Cardiac septum (tissue), 1 donor: ENCODE results near the gene BRS3. TPM values are rescaled to one million over a fixed set of nuclear protein-coding genes. Genes with fewer than 3 reads are reported as not detected.
"Not testable (repeated sequence)": the region's sequence is repeated elsewhere in the genome, so short reads cannot be mapped to it uniquely, and the experiment has no call there.

Source experiments
- DNase-seq: peaks from one replicate; pipeline ENCODE4 v3.0.0-alpha.2; 2020; ENCODE audit warnings: low spot score
- intact Hi-C: fragments of 100-400 bp; cut with DNase I; formaldehyde crosslinking; loops from one replicate; pipeline ENCODE4 v1.14.0; 2022
- long read RNA-seq: library from polyadenylated mRNA; unstranded; transcript quantifications from one replicate; pipeline ENCODE4 v2.0.0, GENCODE V29; 2021
- total RNA-seq: library from RNA; stranded (reverse); fragmentation: NEBNext Ultra II Directional; extraction: Animal tissue kit (Norgen Biotek cat#: 25700); gene quantifications from one replicate; pipeline ENCODE4 v1.2.1, GENCODE V29; 2021
- donor health status: DM: no; HTN: no; CAD: no.

BRS3 gene
- not detected for total RNA-seq
- long read RNA-seq: 0 reads

GRCh38 chrX:136487647-136488046 is at the start of gene BRS3:
TSS of gene BRS3 (plus strand) at chrX:136487947. CDS start at chrX:136488115, 168 bp downstream.
- no peak for DNase-seq
- intact Hi-C loops: no loop called here

DNA sequence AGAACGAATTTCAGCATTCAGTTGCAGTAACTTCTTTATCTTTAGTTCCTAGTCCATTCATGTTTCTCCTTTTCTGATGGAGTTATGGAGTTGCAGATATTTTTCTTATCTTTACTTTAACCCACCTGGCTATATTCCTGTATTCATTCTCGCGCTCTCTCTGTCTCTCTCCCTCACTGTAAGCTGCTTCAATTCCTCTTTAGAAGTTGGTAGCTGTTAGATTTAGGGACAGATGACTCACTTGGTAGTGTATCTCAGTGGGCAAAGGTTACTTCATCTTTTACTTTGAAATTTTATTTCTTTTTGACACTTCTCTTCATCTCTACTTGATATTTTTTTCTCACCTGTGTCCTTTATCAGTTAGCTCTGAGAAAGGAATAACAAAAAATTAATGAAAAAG is 49.6 kb upstream of the BRS3 start:
- intact Hi-C loops: no loop called here
- no peak for DNase-seq

DNA sequence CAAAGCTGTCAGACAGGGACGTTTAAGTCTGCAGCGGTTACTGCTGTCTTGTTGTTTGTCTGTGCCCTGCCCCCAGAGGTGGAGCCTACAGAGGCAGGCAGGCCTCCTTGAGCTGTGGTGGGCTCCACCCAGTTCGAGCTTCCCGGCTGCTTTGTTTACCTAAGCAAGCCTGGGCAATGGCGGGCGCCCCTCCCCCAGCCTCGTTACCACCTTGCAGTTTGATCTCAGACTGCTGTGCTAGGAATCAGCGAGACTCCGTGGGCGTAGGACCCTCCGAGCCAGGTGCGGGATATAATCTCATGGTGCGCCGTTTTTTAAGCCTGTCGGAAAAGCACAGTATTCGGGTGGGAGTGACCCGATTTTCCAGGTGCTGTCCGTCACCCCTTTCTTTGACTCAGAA is 42.1 kb upstream of the BRS3 start:
- intact Hi-C loops, DNase-seq: not testable (repeated sequence)

- no peak for DNase-seq
- intact Hi-C loops: no loop called here
Observed at GRCh38 chrX:136446208-136446607, 41.5 kb upstream of the BRS3 start.

GRCh38 chrX:136447308-136447707 is 40.4 kb upstream of the BRS3 start:
- no peak for DNase-seq
- intact Hi-C loops: no loop called here

DNA sequence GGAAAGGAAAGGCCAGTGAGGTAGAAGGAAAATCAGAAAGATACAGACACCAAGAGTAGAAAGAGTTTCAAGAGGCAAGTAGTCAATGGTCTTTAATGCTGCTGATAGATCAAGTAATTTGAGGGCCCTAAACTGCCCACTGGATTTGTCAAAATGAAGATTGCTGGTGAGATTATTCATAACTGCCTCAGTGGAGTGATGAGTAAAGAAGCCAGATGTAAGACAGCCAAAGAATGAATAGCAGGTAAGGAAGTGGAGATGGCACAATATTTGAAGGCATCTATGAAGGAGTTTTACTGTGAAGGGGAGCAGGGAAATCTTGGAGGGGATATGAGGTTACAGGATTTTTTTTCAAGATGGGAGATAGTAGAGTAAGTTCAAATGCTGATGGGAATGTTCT is 39.8 kb upstream of the BRS3 start:
- intact Hi-C loops: no loop called here
- no peak for DNase-seq

- intact Hi-C loops: no loop called here
- no peak for DNase-seq
Observed at GRCh38 chrX:136450050-136450830, 37.5 kb upstream of the BRS3 start.

GRCh38 chrX:136452614-136453013 is 35.1 kb upstream of the BRS3 start:
- intact Hi-C loops: no loop called here
- no peak for DNase-seq

- intact Hi-C loops: no loop called here
- DNase-seq: no peak
Observed at GRCh38 chrX:136453114-136453513, 34.6 kb upstream of the BRS3 start.

DNA sequence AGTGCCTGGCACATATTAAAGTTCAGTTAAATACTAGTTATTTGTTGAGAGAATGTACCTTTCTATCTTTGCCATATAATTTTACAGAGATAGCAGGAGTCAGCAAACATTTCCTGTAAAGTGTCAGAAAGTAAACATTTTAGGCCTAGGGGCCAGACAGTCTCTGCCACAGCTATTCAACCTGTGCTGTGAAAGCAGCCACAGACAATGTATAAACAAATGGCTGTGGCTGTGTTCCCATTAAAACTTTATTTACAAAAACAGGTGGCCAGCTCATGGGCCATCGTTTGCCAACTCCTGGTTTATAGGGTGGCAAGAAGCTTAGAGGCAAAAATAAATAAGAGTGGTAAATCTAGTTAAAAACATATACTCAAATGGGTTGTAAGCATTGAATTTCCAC is 34.0 kb upstream of the BRS3 start:
- intact Hi-C loops: no loop called here
- DNase-seq: no peak

DNA sequence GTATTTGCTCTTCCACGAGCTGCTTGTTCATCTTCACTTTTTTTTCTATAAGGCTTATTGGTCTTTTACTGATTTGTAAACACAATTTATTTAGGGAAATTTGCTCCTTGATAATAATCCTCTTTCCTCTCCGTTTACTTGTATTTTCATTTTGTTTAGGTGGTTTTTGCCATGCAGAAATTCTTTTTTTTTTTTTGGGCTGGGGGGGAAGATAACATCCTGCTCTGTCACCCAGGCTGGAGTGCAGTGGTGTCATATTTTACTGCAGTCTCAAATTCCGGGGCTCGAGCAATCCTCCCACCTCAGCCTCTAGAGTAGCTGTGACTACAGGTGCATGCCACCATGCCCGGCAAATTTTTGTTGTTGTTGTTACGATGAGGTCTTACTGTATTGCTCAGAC is 31.6 kb upstream of the BRS3 start:
- intact Hi-C loops: no loop called here
- no peak for DNase-seq

GRCh38 chrX:136457303-136457917 is 30.3 kb upstream of the BRS3 start:
- no peak for DNase-seq
- intact Hi-C loops: no loop called here

DNA sequence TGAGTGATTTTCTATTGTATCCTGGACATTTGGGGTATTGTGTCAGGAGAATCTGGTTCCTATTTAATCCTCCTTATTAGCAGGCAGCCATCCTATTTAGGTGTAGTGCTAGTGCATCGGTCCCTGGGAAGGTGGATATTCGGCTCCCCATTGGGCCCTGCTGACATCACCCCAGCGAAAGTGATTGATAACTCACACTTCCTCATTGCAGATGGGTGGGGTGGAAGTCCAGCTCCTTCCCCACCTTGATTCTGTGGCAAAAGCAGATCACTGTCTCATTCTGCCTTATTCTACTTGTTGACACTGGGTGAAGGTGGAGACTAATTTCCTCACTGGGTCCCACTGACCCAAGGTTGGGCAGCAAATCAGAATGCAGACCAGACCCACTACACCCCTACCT is 23.2 kb upstream of the BRS3 start:
- no peak for DNase-seq
- intact Hi-C loops: no loop called here

DNA sequence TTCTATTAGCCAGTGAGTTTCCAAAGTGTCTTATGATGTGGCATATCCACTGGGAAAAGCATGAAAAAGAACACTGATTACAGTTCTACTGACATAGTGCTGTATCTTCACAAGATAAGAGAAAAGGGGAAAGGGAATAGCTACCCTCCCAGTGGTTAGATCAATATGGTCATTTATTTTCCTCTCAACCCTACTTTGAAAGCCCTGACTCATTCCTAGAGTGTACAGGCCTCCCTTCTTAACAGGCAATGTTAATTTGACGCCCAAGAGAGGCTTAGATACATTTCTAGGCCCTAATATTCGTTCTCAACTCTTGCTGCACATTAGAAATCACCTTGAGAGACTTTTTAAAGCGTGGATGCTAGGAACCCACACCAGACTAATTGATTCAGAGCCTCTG is 20.4 kb upstream of the BRS3 start:
- no peak for DNase-seq
- intact Hi-C loops: no loop called here

GRCh38 chrX:136468391-136469103 is 19.2 kb upstream of the BRS3 start:
- intact Hi-C loops: no loop called here
- no peak for DNase-seq

- intact Hi-C loops: no loop called here
- DNase-seq: no peak
Observed at GRCh38 chrX:136473663-136474062, 14.1 kb upstream of the BRS3 start.

DNA sequence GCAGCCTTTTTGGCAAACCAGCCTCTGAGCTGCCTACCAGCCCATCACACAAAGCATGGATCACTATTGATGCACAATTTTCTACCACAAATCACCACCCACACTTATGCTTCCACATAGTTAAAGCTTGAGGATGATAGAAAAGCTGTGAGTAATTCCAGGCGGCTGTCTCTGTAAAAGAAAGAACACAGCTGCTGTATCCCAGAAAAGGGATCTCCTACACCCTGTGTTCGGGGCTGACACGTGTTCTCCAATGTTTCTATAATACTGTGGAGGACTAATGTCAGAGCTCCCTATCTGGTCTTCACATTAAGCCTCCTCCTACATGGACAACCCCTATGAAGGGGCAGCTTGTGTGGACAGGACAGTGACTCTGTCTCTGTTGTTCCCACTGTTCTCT is 12.5 kb upstream of the BRS3 start:
- no peak for DNase-seq
- intact Hi-C loops: no loop called here

DNA sequence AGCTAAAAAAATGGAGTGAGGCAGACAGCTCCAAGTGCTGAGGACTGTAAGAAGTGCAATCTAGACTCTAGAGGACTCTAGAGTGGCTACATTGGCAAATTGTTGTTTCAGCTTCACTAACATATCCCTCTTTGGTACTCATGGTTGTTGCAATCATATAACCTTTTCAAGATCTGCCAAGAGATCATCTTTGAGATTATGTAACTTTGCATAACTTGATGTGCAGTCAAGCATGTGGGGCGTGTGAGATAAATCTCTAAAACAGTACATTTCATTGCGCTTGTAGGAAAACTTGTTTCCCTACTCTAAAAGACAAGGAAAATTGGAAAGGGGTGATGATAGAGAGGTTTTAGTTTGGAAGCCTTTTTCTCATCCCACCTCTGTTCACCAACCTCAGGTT is 11.2 kb upstream of the BRS3 start:
- intact Hi-C loops: no loop called here

GRCh38 chrX:136477026-136477425 is 10.7 kb upstream of the BRS3 start:
- intact Hi-C loops: no loop called here
- DNase-seq: no peak

More for the DNA sequence above, 11.2 kb upstream of the BRS3 start:
- no peak for DNase-seq

GRCh38 chrX:136480383-136480782 is 7.4 kb upstream of the BRS3 start:
- intact Hi-C loops: no loop called here
- no peak for DNase-seq

DNA sequence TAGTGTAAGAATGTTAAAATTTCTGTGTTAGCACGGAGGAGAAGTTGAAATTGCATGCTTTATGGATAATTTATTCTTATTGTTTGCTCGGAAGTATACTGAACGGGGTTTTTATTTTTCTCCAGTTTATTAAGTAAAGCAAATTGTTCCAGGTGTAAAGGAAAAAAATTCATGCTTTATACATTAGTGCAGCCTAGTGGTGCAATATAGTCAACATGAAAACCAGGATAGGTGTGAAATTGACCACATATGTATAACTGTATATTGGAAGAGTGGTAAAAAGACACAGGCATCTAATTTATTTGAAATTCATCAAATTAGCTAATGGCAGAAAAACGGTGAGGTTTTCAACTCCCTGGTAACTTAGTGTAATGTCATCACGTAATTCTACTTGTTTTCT is 959 bp downstream of the BRS3 start:
- intact Hi-C loops: no loop called here
- DNase-seq: no peak
